Osteocyte (in vitro differentiated cells): ENCODE measurements around the gene CC2D1A. TPM values are rescaled to one million over a fixed set of nuclear protein-coding genes. Genes with fewer than 3 reads are reported as not detected.

Experiments used
- DNase-seq: peaks from one replicate; pipeline ENCODE4 v3.0.0; 2021; ENCODE audit warnings: mixed read lengths; ENCODE audit not compliant: unreplicated experiment; ENCODE audit errors: extremely low spot score
- H3K27ac Mint-ChIP-seq: one replicate; pipeline ENCODE4 v1.8.0; 2021; ENCODE audit warnings: mild to moderate bottlenecking, mixed read lengths; ENCODE audit not compliant: unreplicated experiment
- H3K27me3 Mint-ChIP-seq: one replicate; pipeline ENCODE4 v1.8.0; 2021; ENCODE audit warnings: mixed read lengths; ENCODE audit not compliant: unreplicated experiment
- H3K36me3 Mint-ChIP-seq: one replicate; pipeline ENCODE4 v1.8.0; 2021; ENCODE audit warnings: mixed read lengths; ENCODE audit not compliant: unreplicated experiment
- H3K4me1 Mint-ChIP-seq: one replicate; pipeline ENCODE4 v1.8.0; 2021; ENCODE audit warnings: mixed read lengths; ENCODE audit not compliant: unreplicated experiment
- H3K4me3 Mint-ChIP-seq: one replicate; pipeline ENCODE4 v1.8.0; 2021; ENCODE audit warnings: mild to moderate bottlenecking, moderate library complexity, mixed read lengths; ENCODE audit not compliant: unreplicated experiment
- H3K9me3 Mint-ChIP-seq: one replicate; pipeline ENCODE4 v1.8.0; 2021; ENCODE audit warnings: mixed read lengths; ENCODE audit not compliant: unreplicated experiment
- CTCF ChIP-seq: fragments of 200-600 bp; sonication (generic); IDR thresholded peaks from 2 replicates; pipeline ENCODE4 v1.5.0; 2021; ENCODE audit warnings: antibody characterized with exemption, mild to moderate bottlenecking, moderate library complexity
- microRNA-seq: library from miRNA; unstranded; fragments of <30 nt; microRNA quantifications from one replicate; pipeline ENCODE4 v1.1.0, GENCODE V29; 2020; ENCODE audit not compliant: unreplicated experiment
- total RNA-seq: library from RNA; stranded (reverse); gene quantifications from 2 replicates; pipeline ENCODE4 v1.2.1, GENCODE V29; 2021

The CC2D1A gene
- total RNA-seq, 1 donor from 2014 or later: 51.3 TPM

- Mint-ChIP-seq H3K4me3 (no peak overlapping the region), H3K27me3 (no peaks in the 10 kb centered on the region), H3K36me3 (peaks cover 14% of the 10 kb centered on the region), H3K9me3 (no peaks in the 10 kb centered on the region), H3K4me1 (peaks cover 4% of the 10 kb centered on the region), H3K27ac (no peak overlapping the region)
- DNase-seq: no peak
- TF ChIP-seq CTCF: no peak
These were observed 73.2 kb downstream of the CC2D1A start for GRCh38 chr19:13979244-13979615.

GRCh38 chr19:13979686-13980085 lies 73.7 kb downstream of the CC2D1A start:
- H3K27ac Mint-ChIP-seq: no peak overlapping the region
- H3K4me1 Mint-ChIP-seq: peaks cover 4% of the 10 kb centered on the region
- no peak overlapping the region for H3K4me3 Mint-ChIP-seq
- DNase-seq: no peak
- TF ChIP-seq CTCF: no peak
- H3K9me3 Mint-ChIP-seq: no peaks in the 10 kb centered on the region
- peaks cover 11% of the 10 kb centered on the region for H3K36me3 Mint-ChIP-seq
- no peaks in the 10 kb centered on the region for H3K27me3 Mint-ChIP-seq

GRCh38 chr19:13980340-13980739 lies 74.3 kb downstream of the CC2D1A start:
- H3K36me3 Mint-ChIP-seq: peaks cover 11% of the 10 kb centered on the region
- no peak for TF ChIP-seq CTCF
- no peaks in the 10 kb centered on the region for H3K27me3 Mint-ChIP-seq
- H3K9me3 Mint-ChIP-seq: no peaks in the 10 kb centered on the region
- no peak overlapping the region for H3K4me3 Mint-ChIP-seq
- DNase-seq: no peak
- no peak overlapping the region for H3K27ac Mint-ChIP-seq
- peaks cover 6% of the 10 kb centered on the region for H3K4me1 Mint-ChIP-seq

Small RNAs within 50 kb of the gene (microRNA-seq; reads per million reads assigned to microRNA genes)
- gene MIR181C (704 reads per million, percentile 77 among the genes with 10 or more reads in this experiment), gene MIR181D (374 reads per million, percentile 70 among the genes with 10 or more reads in this experiment)

Other genes with a start within 250 kb of the CC2D1A start
- 18.6 and 22.5 TPM in 2 replicates for gene MRI1, start 141.7 kb upstream of the CC2D1A start, total RNA-seq
- 82.4 and 86.6 TPM in 2 replicates for gene C19orf53, start 131.7 kb upstream of the CC2D1A start, total RNA-seq
- gene ZSWIM4, start 110.8 kb upstream of the CC2D1A start, total RNA-seq: 14.0 and 15.1 TPM in 2 replicates
- 1.1 and 3.5 TPM in 2 replicates for gene NANOS3, start 29.1 kb upstream of the CC2D1A start, total RNA-seq
- gene BRME1, start 84 bp upstream of the CC2D1A start, total RNA-seq: 3.7 and 4.1 TPM in 2 replicates
- gene PODNL1, start 32.2 kb downstream of the CC2D1A start, total RNA-seq: 2.3 and 2.4 TPM in 2 replicates
- 27.4 and 29.3 TPM in 2 replicates for gene DCAF15, start 46.3 kb downstream of the CC2D1A start, total RNA-seq
- 12.3 and 15.7 TPM in 2 replicates for gene RFX1, start 100.1 kb downstream of the CC2D1A start, total RNA-seq
- not detected in 2 replicates for gene RLN3, start 121.9 kb downstream of the CC2D1A start, total RNA-seq
- 1.8 and 1.9 TPM in 2 replicates for gene IL27RA, start 125.6 kb downstream of the CC2D1A start, total RNA-seq
- 0.30 and 0.63 TPM in 2 replicates for gene PALM3, start 155.9 kb downstream of the CC2D1A start, total RNA-seq
- gene MISP3, start 166.6 kb downstream of the CC2D1A start, total RNA-seq: 1.8 and 2.1 TPM in 2 replicates
- gene C19orf67, start 179.6 kb downstream of the CC2D1A start, total RNA-seq: 0.54 TPM in 1 of 2 replicates, not detected in the other
- 34.9 and 38.9 TPM in 2 replicates for gene SAMD1, start 184.6 kb downstream of the CC2D1A start, total RNA-seq
- 109 and 115 TPM in 2 replicates for gene PRKACA, start 211.6 kb downstream of the CC2D1A start, total RNA-seq
- 4.5 and 5.5 TPM in 2 replicates for gene ASF1B, start 230.4 kb downstream of the CC2D1A start, total RNA-seq